ENCODE measurements around the gene MTMR4. TPM values are rescaled to one million over a fixed set of nuclear protein-coding genes. Genes with fewer than 3 reads are reported as not detected.

MTMR4 gene
- total RNA-seq, 1 experiment from 2014 or later: 67.2 TPM

DNA sequence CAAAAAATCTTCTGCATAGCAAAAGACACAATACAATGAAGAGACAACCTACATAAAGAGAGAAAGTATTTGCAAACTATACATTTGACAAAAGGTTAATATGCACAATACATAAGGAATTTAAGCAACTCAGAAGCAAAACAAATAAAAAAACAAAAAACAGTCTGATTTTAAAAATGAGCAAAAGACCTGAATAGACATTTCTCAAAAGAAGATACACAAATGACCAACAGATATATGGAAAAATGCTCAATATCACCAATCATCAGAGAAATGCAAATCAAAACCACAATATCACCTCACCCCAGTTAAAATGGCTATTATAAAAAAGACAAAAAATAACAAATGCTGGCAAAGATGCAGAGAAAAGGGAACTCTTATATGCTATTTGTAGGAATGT, 58.9 kb downstream of the MTMR4 start:
- Histone ChIP-seq H4K20me1 (ENCODE audit: insufficient read depth) (no peaks in the 10 kb centered on the region), H3K9me3 (ENCODE audit: control insufficient read depth in 1 of 2, insufficient read depth in 1 of 2, low read depth in 1 of 2, low read length in 2 of 2) (no peaks in the 10 kb centered on the region), H3K9me2 (ENCODE audit: insufficient read depth) (no peaks in the 10 kb centered on the region), H3K27me3 (ENCODE audit: insufficient read depth, low read length) (no peaks in the 10 kb centered on the region), H3K4me3 (replicated peaks in 1 of 2; ENCODE audit: low read depth in 1 of 2, low read length in 2 of 2) (no peak overlapping the region), H2AFZ (ENCODE audit: low read depth, low read length, poor library complexity, severe bottlenecking) (no peak overlapping the region), H3K79me2 (ENCODE audit: insufficient read depth, low read length) (no peaks in the 10 kb centered on the region), H3K4me1 (ENCODE audit: control insufficient read depth in 1 of 2, insufficient read depth in 2 of 2, low read length in 2 of 2) (peaks cover 0 to 4% of the 10 kb centered on the region in 2 experiments; a peak in 1 of 4 replicates), H3K27ac (ENCODE audit: low read depth, low read length) (no peak overlapping the region), H3K4me2 (ENCODE audit: low read length) (no peak overlapping the region), H3K9ac (ENCODE audit: low read length) (no peak overlapping the region), H3K36me3 (ENCODE audit: control insufficient read depth in 1 of 2, insufficient read depth in 2 of 2, low read length in 2 of 2) (no peaks in the 10 kb centered on the region)
- POLR2A ChIA-PET: no interaction called here
- BruUV-seq (replicated peaks): no TSS peak
- CTCF ChIA-PET: interaction anchor here (1.0 kb wide), 2 partner anchors 138 to 255 kb away, joined by 3 to 4 read pairs; no protein-coding TSS in a partner anchor
- intact Hi-C loops (cut with micrococcal nuclease): no loop called here
- ATAC-seq (no peak), DNase-seq (ENCODE audit: low read depth, low spot score) (no peak)
- RAD21 ChIA-PET (ENCODE audit: low non-redundant PET in 1 of 2, low total read pairs in 2 of 2, uncharacterized antibody in 2 of 2, unreplicated experiment in 2 of 2): no interaction called here
- TF ChIP-seq MAX (IDR thresholded peaks at IDR 0.05) (no peak), EZH2 (IDR thresholded peaks at IDR 0.05) (no peak), CEBPB (IDR thresholded peaks at IDR 0.05; ENCODE audit: low read depth) (no peak), YY1 (IDR thresholded peaks at IDR 0.05; ENCODE audit: extremely low read depth, insufficient replicate concordance, low read depth, low read length) (no peak)
- TF ChIP-seq, protein P1, sequence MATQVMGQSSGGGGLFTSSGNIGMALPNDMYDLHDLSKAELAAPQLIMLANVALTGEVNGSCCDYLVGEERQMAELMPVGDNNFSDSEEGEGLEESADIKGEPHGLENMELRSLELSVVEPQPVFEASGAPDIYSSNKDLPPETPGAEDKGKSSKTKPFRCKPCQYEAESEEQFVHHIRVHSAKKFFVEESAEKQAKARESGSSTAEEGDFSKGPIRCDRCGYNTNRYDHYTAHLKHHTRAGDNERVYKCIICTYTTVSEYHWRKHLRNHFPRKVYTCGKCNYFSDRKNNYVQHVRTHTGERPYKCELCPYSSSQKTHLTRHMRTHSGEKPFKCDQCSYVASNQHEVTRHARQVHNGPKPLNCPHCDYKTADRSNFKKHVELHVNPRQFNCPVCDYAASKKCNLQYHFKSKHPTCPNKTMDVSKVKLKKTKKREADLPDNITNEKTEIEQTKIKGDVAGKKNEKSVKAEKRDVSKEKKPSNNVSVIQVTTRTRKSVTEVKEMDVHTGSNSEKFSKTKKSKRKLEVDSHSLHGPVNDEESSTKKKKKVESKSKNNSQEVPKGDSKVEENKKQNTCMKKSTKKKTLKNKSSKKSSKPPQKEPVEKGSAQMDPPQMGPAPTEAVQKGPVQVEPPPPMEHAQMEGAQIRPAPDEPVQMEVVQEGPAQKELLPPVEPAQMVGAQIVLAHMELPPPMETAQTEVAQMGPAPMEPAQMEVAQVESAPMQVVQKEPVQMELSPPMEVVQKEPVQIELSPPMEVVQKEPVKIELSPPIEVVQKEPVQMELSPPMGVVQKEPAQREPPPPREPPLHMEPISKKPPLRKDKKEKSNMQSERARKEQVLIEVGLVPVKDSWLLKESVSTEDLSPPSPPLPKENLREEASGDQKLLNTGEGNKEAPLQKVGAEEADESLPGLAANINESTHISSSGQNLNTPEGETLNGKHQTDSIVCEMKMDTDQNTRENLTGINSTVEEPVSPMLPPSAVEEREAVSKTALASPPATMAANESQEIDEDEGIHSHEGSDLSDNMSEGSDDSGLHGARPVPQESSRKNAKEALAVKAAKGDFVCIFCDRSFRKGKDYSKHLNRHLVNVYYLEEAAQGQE (IDR thresholded peaks at IDR 0.05; ENCODE audit: low read depth): no peak

GRCh38 chr17:58452738-58453137, 61.7 kb downstream of the MTMR4 start:
- no peaks in the 10 kb centered on the region for H3K27me3 ChIP-seq (ENCODE audit: insufficient read depth, low read length)
- ATAC-seq (peak; percentile 70), DNase-seq (ENCODE audit: low read depth, low spot score) (no peak)
- H3K9me2 ChIP-seq (ENCODE audit: insufficient read depth): no peaks in the 10 kb centered on the region
- H3K4me3 ChIP-seq (replicated peaks in 1 of 2; ENCODE audit: low read depth in 1 of 2, low read length in 2 of 2): no peak overlapping the region
- BruUV-seq (replicated peaks): no TSS peak
- intact Hi-C loops (cut with micrococcal nuclease): no loop called here
- no peak overlapping the region for H3K4me2 ChIP-seq (ENCODE audit: low read length)
- no peaks in the 10 kb centered on the region for H3K36me3 ChIP-seq (ENCODE audit: control insufficient read depth in 1 of 2, insufficient read depth in 2 of 2, low read length in 2 of 2)
- H2AFZ ChIP-seq (ENCODE audit: low read depth, low read length, poor library complexity, severe bottlenecking): no peak overlapping the region
- H3K79me2 ChIP-seq (ENCODE audit: insufficient read depth, low read length): no peaks in the 10 kb centered on the region
- ChIA-PET RAD21 (ENCODE audit: low non-redundant PET in 1 of 2, low total read pairs in 2 of 2, uncharacterized antibody in 2 of 2, unreplicated experiment in 2 of 2) (no interaction called here), POLR2A (interaction anchor here (1.5 kb wide), 1 partner anchor 135 kb away, joined by 3 read pairs; no protein-coding TSS in a partner anchor), CTCF (interaction anchor here (1.5 kb wide), 1 partner anchor 135 kb away, joined by 7 read pairs; no protein-coding TSS in a partner anchor)
- no peak overlapping the region for H3K27ac ChIP-seq (ENCODE audit: low read depth, low read length)
- no peak for TF ChIP-seq ZNF274 (IDR thresholded peaks at IDR 0.05; ENCODE audit: low read depth, low read length)
- TF ChIP-seq EZH2phosphoT487 (IDR thresholded peaks at IDR 0.05; ENCODE audit: borderline replicate concordance): no peak
- no peak for TF ChIP-seq YY1 (IDR thresholded peaks at IDR 0.05; ENCODE audit: extremely low read depth, insufficient replicate concordance, low read depth, low read length)
- TF ChIP-seq EGR1 (IDR thresholded peaks at IDR 0.05; ENCODE audit: low read depth): no peak
- no peak for TF ChIP-seq SRF (IDR thresholded peaks at IDR 0.05; ENCODE audit: low read depth)
- TF ChIP-seq EZH2 (IDR thresholded peaks at IDR 0.05): no peak
- no peaks in the 10 kb centered on the region for H3K9me3 ChIP-seq (ENCODE audit: control insufficient read depth in 1 of 2, insufficient read depth in 1 of 2, low read depth in 1 of 2, low read length in 2 of 2)
- H3K9ac ChIP-seq (ENCODE audit: low read length): no peak overlapping the region
- no peaks in the 10 kb centered on the region for H4K20me1 ChIP-seq (ENCODE audit: insufficient read depth)
- H3K4me1 ChIP-seq (ENCODE audit: control insufficient read depth in 1 of 2, insufficient read depth in 2 of 2, low read length in 2 of 2): peaks cover 0 to 4% of the 10 kb centered on the region in 2 experiments; a peak in 1 of 4 replicates
